GM15510 (cell line): ENCODE measurements around the gene TUBB2B.

ENCODE experiments used
- POLR2A ChIP-seq: IDR thresholded peaks from 3 replicates; pipeline ENCODE4 v1.6.1; 2011; ENCODE audit warnings: borderline replicate concordance; ENCODE audit not compliant: insufficient read length; ENCODE audit errors: extremely low read depth

Gene TUBB2B

GRCh38 chr6:3210024-3210610, 17.3 kb downstream of the TUBB2B start:
- no peak for TF ChIP-seq POLR2A

GRCh38 chr6:3209114-3210023, 18.1 kb downstream of the TUBB2B start:
- no peak for TF ChIP-seq POLR2A

GRCh38 chr6:3208775-3209113, 18.7 kb downstream of the TUBB2B start:
- TF ChIP-seq POLR2A, result no peak

- no peak for TF ChIP-seq POLR2A
These were observed 19.2 kb downstream of the TUBB2B start for GRCh38 chr6:3208098-3208774.

- TF ChIP-seq POLR2A, result no peak
These were observed 21.0 kb downstream of the TUBB2B start for GRCh38 chr6:3206339-3207015.

- TF ChIP-seq POLR2A, result no peak
These were observed 21.5 kb downstream of the TUBB2B start for GRCh38 chr6:3205913-3206312.

- no peak for TF ChIP-seq POLR2A
These were observed 22.5 kb downstream of the TUBB2B start for GRCh38 chr6:3204921-3205320.

GRCh38 chr6:3202999-3203696, 24.3 kb downstream of the TUBB2B start:
- TF ChIP-seq POLR2A, result no peak

GRCh38 chr6:3201388-3201787, 26.1 kb downstream of the TUBB2B start:
- no peak for TF ChIP-seq POLR2A

GRCh38 chr6:3200682-3201081, 26.8 kb downstream of the TUBB2B start:
- TF ChIP-seq POLR2A, result no peak

GRCh38 chr6:3199382-3199781, 28.1 kb downstream of the TUBB2B start:
- TF ChIP-seq POLR2A, result no peak

- TF ChIP-seq POLR2A, result no peak
These were observed 30.7 kb downstream of the TUBB2B start for GRCh38 chr6:3196770-3197169.

- TF ChIP-seq POLR2A, result no peak
These were observed 31.6 kb downstream of the TUBB2B start for GRCh38 chr6:3195695-3196497.

GRCh38 chr6:3195420-3195694, 32.1 kb downstream of the TUBB2B start:
- no peak for TF ChIP-seq POLR2A
